Fibroblast of villous mesenchyme (primary cell): ENCODE results near the gene MAP3K14. TPM values are rescaled to one million over a fixed set of nuclear protein-coding genes. Genes with fewer than 3 reads are reported as not detected.
A peak's percentile ranks its signal among the peaks of the same experiment; 100 is the strongest.

Experiments
- DNase-seq: peaks from one replicate; pipeline ENCODE4 v3.0.0-alpha.2; 2010; ENCODE audit warnings: low read depth
- H3K4me3 ChIP-seq: 2 replicates; pipeline ENCODE4 v1.5.1; 2011; ENCODE audit warnings: low read depth, mild to moderate bottlenecking, low read length
- CTCF ChIP-seq: IDR thresholded peaks from 2 replicates; pipeline ENCODE4 v1.5.1; 2012; ENCODE audit warnings: low read depth, mild to moderate bottlenecking, low read length; ENCODE audit not compliant: insufficient read depth
- total RNA-seq: library from RNA; depleted of rRNA; stranded (reverse); fragments of >200 nt; gene quantifications from 2 replicates; pipeline ENCODE4 v1.2.3, GENCODE V29; 2012

MAP3K14 gene
- total RNA-seq, 1 donor: 1.7 TPM

GRCh38 chr17:45263477-45263860, 53.4 kb downstream of the MAP3K14 start:
- no peak overlapping the region for H3K4me3 ChIP-seq
- TF ChIP-seq CTCF: no peak
- DNase-seq: no peak

- peak overlapping the region; percentile 67 for H3K4me3 ChIP-seq
- DNase-seq: peak; percentile 34
Observed at GRCh38 chr17:45262516-45263476, 54.0 kb downstream of the MAP3K14 start.

DNA sequence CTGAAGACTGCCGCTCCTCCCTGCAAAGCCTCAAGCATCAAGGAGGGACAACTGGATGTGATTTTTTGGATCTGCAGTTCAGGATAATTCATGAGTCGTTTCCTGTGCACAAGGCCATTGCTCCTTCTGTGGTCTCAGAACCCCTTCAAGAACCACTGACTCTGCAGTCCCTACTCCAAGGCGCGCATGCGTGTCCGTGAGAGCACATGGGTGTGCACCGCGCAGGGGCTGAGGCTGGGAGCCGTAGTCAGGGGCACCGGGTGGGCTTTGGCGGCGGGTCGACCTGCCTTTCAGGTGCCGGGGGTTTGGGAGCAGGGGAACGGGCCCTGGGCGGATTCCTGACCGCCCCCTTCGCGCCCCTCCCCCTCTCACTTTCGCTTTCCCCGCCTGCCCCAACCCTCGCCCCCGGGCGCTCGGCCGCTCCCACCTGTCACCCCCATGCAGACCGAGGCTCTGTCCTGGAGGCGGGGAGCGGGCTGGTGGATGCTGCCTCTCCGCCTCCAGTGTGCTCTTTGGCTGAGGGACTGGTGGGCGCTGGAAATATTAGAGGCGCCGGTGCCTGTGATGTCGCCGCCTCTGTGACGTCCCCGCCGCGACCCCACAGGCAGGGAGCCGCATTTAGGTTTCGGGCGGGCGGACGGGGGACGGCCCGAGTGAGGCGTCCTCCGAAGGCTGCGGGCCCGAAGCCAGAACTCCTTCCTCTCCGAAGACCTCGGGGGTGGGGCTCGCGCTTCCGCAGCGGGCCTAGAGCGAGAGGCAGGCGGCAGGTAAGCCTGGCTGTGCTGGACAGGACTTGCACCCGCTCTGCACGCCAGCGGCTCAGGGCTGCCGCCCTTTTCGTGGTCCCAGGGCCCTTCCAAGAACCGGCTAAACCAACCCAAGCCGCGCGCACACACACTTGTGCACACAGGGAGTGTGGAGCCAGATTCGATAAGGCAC, 55.0 kb downstream of the MAP3K14 start, which contains the start of gene SPATA32:
Gene SPATA32, minus strand, starts transcription at position 518 of the 939 bp plus-strand sequence. Its CDS starts 78 bp downstream, at position 440.
- DNase-seq: peak; percentile 26
- TF ChIP-seq CTCF: no peak

More at GRCh38 chr17:45262516-45263476, 54.0 kb downstream of the MAP3K14 start:
- TF ChIP-seq CTCF: no peak

DNA sequence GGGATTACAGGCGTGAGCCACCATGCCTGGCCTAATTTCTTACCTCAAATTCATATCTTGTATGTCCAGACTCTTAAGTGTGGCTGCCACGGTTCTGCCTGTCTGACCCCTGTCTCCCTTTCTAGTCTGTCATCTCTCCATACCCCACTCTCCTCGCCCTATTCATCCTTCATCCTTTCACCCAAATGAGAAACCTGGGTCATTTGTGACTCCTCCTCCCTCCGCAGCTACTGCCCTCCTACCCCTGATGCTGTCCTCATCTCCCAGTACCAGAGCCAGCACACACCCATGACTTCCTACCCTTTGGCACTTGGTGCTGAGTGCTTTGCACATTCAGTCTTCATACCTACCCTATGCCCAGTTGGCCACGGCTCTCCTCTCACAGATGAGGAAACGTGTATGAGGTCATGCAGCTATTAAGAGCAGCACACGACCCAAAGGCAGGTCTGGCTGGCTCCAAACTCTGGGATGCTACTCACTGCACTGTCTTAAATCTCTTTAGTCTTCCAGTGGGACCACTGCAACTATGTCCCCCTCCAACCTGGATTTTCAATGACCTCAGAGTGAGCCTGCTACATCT, 56.5 kb downstream of the MAP3K14 start:
- no peak for TF ChIP-seq CTCF
- no peak overlapping the region for H3K4me3 ChIP-seq
- DNase-seq: no peak

More for the DNA sequence above, 55.0 kb downstream of the MAP3K14 start, which contains the start of gene SPATA32:
- peak within 1 kb of the TSS; percentile 67 for H3K4me3 ChIP-seq

- DNase-seq: no peak
- TF ChIP-seq CTCF: no peak
- H3K4me3 ChIP-seq: no peak overlapping the region
Observed at GRCh38 chr17:45258981-45259380, 57.8 kb downstream of the MAP3K14 start.

DNA sequence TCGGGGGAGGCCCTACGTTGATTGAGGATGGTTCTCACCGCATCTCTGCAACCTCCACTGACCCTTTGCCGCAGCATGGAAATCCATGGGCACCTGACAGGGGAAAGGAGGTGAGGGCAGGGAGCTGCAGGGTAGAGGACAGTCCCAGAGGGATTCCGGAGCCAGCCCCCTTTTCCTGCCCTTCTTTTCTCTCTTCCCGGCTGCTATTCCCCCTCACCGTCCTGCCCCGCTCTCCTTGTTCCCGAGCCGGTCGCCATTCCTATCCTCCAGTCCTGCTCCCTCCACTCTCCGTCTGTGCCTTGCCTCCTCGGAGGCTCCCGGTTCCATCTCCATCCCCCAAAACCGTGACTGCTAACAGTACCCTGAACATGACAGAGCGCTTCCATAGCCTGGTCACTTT, 59.7 kb downstream of the MAP3K14 start:
- no peak for DNase-seq
- TF ChIP-seq CTCF: no peak
- no peak overlapping the region for H3K4me3 ChIP-seq
